ENCODE measurements around the gene LAMC1.
"Not testable (repeated sequence)": the region's sequence is repeated elsewhere in the genome, so short reads cannot be mapped to it uniquely, and the experiment has no call there.

The LAMC1 gene

GRCh38 chr1:183043872-183044854 is 20.9 kb downstream of the LAMC1 start:
- DNase-seq, result no peak

GRCh38 chr1:183044893-183045649 is 21.9 kb downstream of the LAMC1 start:
- no peak for DNase-seq

- no peak for DNase-seq
These were observed 25.2 kb downstream of the LAMC1 start for GRCh38 chr1:183048087-183049085.

GRCh38 chr1:183051546-183051945 is 28.3 kb downstream of the LAMC1 start:
- no peak for DNase-seq

- no peak for DNase-seq
These were observed 29.6 kb downstream of the LAMC1 start for GRCh38 chr1:183052861-183053260.

GRCh38 chr1:183058851-183059502 is 35.8 kb downstream of the LAMC1 start:
- DNase-seq, result no peak

- DNase-seq, result no peak
These were observed 38.0 kb downstream of the LAMC1 start for GRCh38 chr1:183061194-183061593.

GRCh38 chr1:183063349-183063748 is 40.1 kb downstream of the LAMC1 start:
- DNase-seq, result no peak

GRCh38 chr1:183065168-183065706 is 42.0 kb downstream of the LAMC1 start:
- no peak for DNase-seq

GRCh38 chr1:183066432-183066831 is 43.2 kb downstream of the LAMC1 start:
- DNase-seq, result not testable (repeated sequence)

- no peak for DNase-seq
These were observed 46.5 kb downstream of the LAMC1 start for GRCh38 chr1:183069562-183070216.

GRCh38 chr1:183070234-183070922 is 47.2 kb downstream of the LAMC1 start:
- DNase-seq, result no peak

- DNase-seq, result no peak
These were observed 47.9 kb downstream of the LAMC1 start for GRCh38 chr1:183070923-183071618.

- DNase-seq, result not testable (repeated sequence)
These were observed 49.4 kb downstream of the LAMC1 start for GRCh38 chr1:183072595-183072994.

- DNase-seq, result no peak
These were observed 50.1 kb downstream of the LAMC1 start for GRCh38 chr1:183073320-183073719.

GRCh38 chr1:183074215-183074614 is 51.0 kb downstream of the LAMC1 start:
- DNase-seq, result no peak

GRCh38 chr1:183075861-183076260 is 52.6 kb downstream of the LAMC1 start:
- DNase-seq, result no peak

- DNase-seq, result no peak
These were observed 53.9 kb downstream of the LAMC1 start for GRCh38 chr1:183077097-183077496.

- DNase-seq, result no peak
These were observed 56.6 kb downstream of the LAMC1 start for GRCh38 chr1:183079712-183080388.
